Uterus (tissue), 4 donors: Measurements from ENCODE around the gene CFAP43. TPM values are rescaled to one million over a fixed set of nuclear protein-coding genes. Genes with fewer than 3 reads are reported as not detected.

Experiments used
- DNase-seq, 2 donors: peaks; one replicate each; pipeline ENCODE4 v3.0.0-alpha.2; 2019 to 2020
- H3K27ac ChIP-seq, 2 donors: fragments of 200-600 bp; sonication (generic); 1 replicate in 1 of 2; 2 replicates in 1 of 2; pipeline ENCODE4 v1.5.1; 2016 to 2018
- H3K27me3 ChIP-seq, 2 donors: fragments of 200-600 bp; sonication (generic); one replicate each; pipeline ENCODE4 v1.5.1; 2018 to 2019; ENCODE audit warnings: control low read depth in 1 of 2
- H3K36me3 ChIP-seq, 2 donors: fragments of 200-600 bp; sonication (generic); one replicate each; pipeline ENCODE4 v1.5.1; 2019; ENCODE audit warnings: control low read depth in 1 of 2
- H3K4me1 ChIP-seq, 2 donors: fragments of 200-600 bp; sonication (generic); one replicate each; pipeline ENCODE4 v1.5.1; 2018 to 2019; ENCODE audit warnings: control low read depth in 1 of 2
- H3K4me3 ChIP-seq, 2 donors: fragments of 200-600 bp; sonication (generic); 1 replicate in 1 of 2; 2 replicates in 1 of 2; pipeline ENCODE4 v1.5.1; 2018 to 2019; ENCODE audit warnings: mild to moderate bottlenecking in 1 of 2
- H3K9me3 ChIP-seq, 2 donors: fragments of 200-600 bp; sonication (generic); one replicate each; pipeline ENCODE4 v1.5.1; 2019; ENCODE audit warnings: control low read depth in 1 of 2
- POLR2A ChIP-seq, 2 donors: fragments of 450-650 bp; IDR thresholded peaks; one replicate each; pipeline ENCODE4 v1.6.1; 2016; ENCODE audit warnings: antibody characterized with exemption in 2 of 2, mild to moderate bottlenecking in 1 of 2, moderate library complexity in 1 of 2
- intact Hi-C: fragments of 100-400 bp; cut with DNase I; formaldehyde crosslinking; loops from one replicate; pipeline ENCODE4 v1.15.1; 2023; ENCODE audit warnings: low total_unique reads
- total RNA-seq, 4 donors: library from RNA; depleted of rRNA in 3 of 4; stranded (reverse); fragments of >200 nt in 3 of 4; gene quantifications; one replicate each; pipeline versions ENCODE4 v1.1.0 to v1.2.4, GENCODE V29; 2014 to 2023
- TF ChIP-seq, protein P1 (sequence below), 4 experiments: fragments of 200-600 bp in 2 of 4; fragments of 450-650 bp in 2 of 4; sonication (generic) in 2 of 4; IDR thresholded peaks; one replicate each; pipeline ENCODE4 v1.5.1; 2016 to 2019; ENCODE audit warnings: antibody characterized with exemption in 4 of 4, mild to moderate bottlenecking in 2 of 4, moderate library complexity in 1 of 4
- donor health status: DM: yes; HTN: yes; CAD: no.

Gene CFAP43
- total RNA-seq, 4 donors from 2014 or later, result 3.1 to 23.8 (median 3.8) TPM

DNA sequence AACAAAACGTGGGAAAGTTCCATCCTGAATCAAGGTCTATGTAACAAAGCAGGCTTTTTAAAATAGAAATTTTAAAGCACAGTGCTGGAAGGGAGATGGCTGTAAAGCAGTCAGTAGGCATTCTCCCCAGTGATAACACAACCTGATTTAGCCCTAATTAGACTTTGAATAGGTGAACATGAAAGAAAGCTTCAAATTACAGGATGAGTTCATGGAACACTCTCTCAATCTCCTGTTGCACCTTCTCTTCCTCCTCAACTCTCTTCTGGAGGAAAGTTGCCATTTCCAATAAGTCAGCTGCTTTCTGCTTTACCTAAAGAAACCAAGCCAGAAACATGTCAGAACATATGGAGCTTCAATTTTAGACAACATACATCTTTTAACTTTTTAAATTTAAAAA lies 90.1 kb downstream of the CFAP43 start:
- Histone ChIP-seq H3K36me3 (no peaks in the 10 kb centered on the region), H3K27me3 (no peaks in the 10 kb centered on the region), H3K4me3 (no peak overlapping the region), H3K4me1 (no peaks in the 10 kb centered on the region), H3K27ac (no peak overlapping the region), H3K9me3 (no peaks in the 10 kb centered on the region)
- TF ChIP-seq, protein P1, sequence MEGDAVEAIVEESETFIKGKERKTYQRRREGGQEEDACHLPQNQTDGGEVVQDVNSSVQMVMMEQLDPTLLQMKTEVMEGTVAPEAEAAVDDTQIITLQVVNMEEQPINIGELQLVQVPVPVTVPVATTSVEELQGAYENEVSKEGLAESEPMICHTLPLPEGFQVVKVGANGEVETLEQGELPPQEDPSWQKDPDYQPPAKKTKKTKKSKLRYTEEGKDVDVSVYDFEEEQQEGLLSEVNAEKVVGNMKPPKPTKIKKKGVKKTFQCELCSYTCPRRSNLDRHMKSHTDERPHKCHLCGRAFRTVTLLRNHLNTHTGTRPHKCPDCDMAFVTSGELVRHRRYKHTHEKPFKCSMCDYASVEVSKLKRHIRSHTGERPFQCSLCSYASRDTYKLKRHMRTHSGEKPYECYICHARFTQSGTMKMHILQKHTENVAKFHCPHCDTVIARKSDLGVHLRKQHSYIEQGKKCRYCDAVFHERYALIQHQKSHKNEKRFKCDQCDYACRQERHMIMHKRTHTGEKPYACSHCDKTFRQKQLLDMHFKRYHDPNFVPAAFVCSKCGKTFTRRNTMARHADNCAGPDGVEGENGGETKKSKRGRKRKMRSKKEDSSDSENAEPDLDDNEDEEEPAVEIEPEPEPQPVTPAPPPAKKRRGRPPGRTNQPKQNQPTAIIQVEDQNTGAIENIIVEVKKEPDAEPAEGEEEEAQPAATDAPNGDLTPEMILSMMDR (IDR thresholded peaks at IDR 0.05), result no peak
- TF ChIP-seq POLR2A (IDR thresholded peaks at IDR 0.05), result no peak
- intact Hi-C loops, result no loop called here
- no peak for DNase-seq

DNA sequence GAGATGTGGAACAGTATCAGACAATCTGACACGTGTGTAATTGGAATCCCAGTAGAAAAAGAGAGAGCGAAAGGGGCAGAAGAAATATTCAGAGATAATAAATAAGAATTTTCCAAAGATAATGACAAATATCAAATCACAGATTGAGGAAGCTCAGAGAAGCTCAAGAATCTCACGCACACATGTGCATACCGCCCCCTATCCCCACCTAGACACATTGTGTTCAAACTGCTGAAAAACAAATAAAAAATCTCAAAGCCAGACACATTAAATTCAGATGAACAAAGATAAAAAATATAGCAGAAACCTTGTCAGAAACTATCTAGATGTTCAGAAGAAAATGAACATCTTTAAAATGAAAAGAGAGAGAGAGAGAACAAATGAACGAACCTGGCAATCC lies 92.9 kb downstream of the CFAP43 start:
- Histone ChIP-seq H3K4me1 (no peaks in the 10 kb centered on the region), H3K36me3 (no peaks in the 10 kb centered on the region), H3K27me3 (no peaks in the 10 kb centered on the region), H3K4me3 (no peak overlapping the region), H3K9me3 (no peaks in the 10 kb centered on the region), H3K27ac (no peak overlapping the region)
- intact Hi-C loops, result no loop called here
- TF ChIP-seq, protein P1 (IDR thresholded peaks at IDR 0.05), result no peak
- TF ChIP-seq POLR2A (IDR thresholded peaks at IDR 0.05), result no peak
- no peak for DNase-seq

DNA sequence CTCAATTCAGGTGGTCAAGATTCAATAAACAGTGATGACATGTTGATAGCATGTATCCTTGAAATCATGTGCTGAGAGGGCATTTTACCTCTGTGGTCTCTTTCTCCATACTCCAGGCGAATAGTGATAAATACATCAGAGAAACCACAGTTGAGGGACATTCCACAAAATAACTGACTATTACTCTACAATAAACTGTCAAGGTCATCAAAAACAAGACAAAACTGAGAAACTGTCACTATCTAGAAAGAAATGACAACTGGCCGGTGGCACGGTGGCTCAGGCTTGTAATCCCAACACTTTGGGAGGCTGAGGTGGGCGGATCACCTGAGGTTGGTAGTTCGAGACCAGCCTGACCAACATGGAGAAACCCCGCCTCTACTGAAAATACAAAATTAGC lies 94.0 kb downstream of the CFAP43 start:
- intact Hi-C loops, result no loop called here
- H3K4me3 ChIP-seq, result no peak overlapping the region
- H3K27me3 ChIP-seq, result no peaks in the 10 kb centered on the region
- H3K36me3 ChIP-seq, result no peaks in the 10 kb centered on the region
- no peaks in the 10 kb centered on the region for H3K4me1 ChIP-seq
- H3K27ac ChIP-seq, result no peak overlapping the region
- DNase-seq, result no peak
- TF ChIP-seq POLR2A (IDR thresholded peaks at IDR 0.05), result no peak
- TF ChIP-seq, protein P1 (IDR thresholded peaks at IDR 0.05), result no peak
- no peaks in the 10 kb centered on the region for H3K9me3 ChIP-seq

DNA sequence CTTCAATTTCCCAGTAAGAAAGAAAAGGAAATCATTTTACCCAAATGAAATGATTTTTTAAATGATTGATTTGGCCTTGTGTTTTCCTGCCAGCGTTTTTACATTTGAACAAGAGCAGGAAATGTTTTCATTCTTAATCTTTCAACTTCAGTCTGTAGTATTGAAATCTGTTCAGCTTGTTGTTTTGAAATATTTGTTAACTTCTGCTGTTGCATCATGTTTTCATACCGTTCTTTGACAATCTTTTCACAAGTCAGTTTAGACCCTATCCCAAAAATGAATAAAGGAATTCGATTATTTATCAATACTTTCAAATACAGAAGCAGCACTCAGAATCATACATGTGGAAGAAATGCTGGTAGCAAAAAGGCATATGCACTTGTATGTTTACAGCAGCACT lies 102.1 kb downstream of the CFAP43 start:
- Histone ChIP-seq H3K36me3 (no peaks in the 10 kb centered on the region), H3K9me3 (no peaks in the 10 kb centered on the region), H3K27me3 (no peaks in the 10 kb centered on the region), H3K4me3 (no peak overlapping the region), H3K4me1 (no peaks in the 10 kb centered on the region), H3K27ac (no peak overlapping the region)
- TF ChIP-seq POLR2A (IDR thresholded peaks at IDR 0.05), result no peak
- TF ChIP-seq, protein P1 (IDR thresholded peaks at IDR 0.05), result no peak
- no peak for DNase-seq
- intact Hi-C loops, result no loop called here

DNA sequence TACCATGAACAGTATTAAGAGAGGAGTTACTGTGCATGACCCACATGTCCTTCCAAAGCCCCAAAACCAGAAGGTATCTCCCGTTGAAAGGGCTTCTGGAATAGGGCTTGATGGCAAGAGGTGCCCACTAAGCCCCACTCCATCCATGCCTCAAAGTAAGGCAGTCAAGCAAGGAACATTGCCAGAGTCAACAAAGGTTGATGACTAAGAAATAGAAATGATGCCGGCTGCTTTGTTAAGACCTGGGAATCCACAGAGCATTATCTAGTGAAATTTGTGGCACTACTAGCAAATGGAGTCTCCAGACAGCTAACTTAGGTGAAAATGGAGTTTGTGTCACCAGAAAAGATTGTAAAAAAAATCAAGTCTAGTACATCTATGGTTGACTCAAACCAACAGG lies 104.0 kb downstream of the CFAP43 start:
- Histone ChIP-seq H3K9me3 (no peaks in the 10 kb centered on the region), H3K27ac (no peak overlapping the region), H3K4me3 (no peak overlapping the region), H3K36me3 (no peaks in the 10 kb centered on the region), H3K27me3 (no peaks in the 10 kb centered on the region), H3K4me1 (no peaks in the 10 kb centered on the region)
- no peak for DNase-seq
- intact Hi-C loops, result no loop called here
- TF ChIP-seq POLR2A (IDR thresholded peaks at IDR 0.05), result no peak
- TF ChIP-seq, protein P1 (IDR thresholded peaks at IDR 0.05), result no peak
